ENCODE data around the gene MBD2.
"Not testable (repeated sequence)": the region's sequence is repeated elsewhere in the genome, so short reads cannot be mapped to it uniquely, and the experiment has no call there.

Gene MBD2

DNA sequence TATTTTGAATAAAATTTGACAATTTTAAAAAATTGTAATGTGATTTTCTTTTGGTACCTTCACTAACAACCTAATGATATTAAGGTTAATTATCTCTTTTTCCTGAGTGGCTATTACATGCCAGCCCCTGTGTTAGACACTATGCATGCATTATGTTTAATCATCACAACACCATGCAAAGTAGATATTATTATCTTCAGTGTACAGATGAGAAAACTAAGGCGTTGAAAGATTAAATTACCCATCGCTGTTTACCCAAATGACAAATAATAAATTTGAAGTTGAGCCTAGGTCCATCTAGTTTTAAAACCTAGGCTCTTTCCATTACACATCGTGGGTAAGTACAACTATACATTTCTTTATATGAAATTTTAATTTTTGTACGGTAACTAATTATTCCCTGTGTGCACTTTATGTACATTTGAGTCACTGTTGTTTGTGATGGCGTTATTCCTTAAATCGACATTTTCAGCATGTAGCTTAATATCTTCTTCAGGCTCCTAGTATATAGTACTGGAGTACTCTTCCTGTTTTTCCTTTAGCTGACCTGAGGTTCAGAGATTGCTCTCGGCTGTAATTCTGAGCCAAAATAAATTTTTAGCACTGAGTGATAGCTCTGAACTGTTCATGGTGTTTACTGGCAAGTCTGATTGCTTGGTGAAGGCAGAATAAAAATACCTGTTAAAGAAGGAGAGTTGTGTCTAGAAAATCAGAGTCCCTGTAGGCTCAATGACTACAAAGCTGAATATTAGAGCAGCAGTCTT, 13.9 kb upstream of the MBD2 start:
- DNase-seq (ENCODE audit: low spot score) = no peak

- no peak for DNase-seq (ENCODE audit: low spot score)
Measured at GRCh38 chr18:54235871-54236270, 11.4 kb upstream of the MBD2 start.

- DNase-seq (ENCODE audit: low spot score) = no peak
Measured at GRCh38 chr18:54233747-54234146, 9.3 kb upstream of the MBD2 start.

DNA sequence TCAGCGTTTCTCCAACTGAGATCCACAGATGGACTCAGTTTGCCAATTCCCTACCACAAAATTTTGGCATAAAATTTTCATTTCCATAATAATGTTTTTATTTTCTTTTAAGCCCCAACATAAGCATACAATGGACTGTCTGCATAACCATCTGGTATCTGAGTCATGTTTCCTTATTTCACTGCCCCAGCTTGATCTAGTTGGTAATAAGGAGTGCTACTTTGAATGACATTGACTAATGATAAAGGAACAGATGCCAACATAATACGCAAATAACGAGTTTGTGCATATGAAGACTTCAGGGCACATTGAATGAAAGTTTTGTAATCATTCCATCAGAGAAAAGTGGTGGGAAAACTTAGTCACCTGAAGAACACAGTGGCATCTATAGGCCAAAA, 8.8 kb upstream of the MBD2 start:
- no peak for DNase-seq (ENCODE audit: low spot score)

- no peak for DNase-seq (ENCODE audit: low spot score)
Measured at GRCh38 chr18:54232485-54233227, 8.2 kb upstream of the MBD2 start.

DNA sequence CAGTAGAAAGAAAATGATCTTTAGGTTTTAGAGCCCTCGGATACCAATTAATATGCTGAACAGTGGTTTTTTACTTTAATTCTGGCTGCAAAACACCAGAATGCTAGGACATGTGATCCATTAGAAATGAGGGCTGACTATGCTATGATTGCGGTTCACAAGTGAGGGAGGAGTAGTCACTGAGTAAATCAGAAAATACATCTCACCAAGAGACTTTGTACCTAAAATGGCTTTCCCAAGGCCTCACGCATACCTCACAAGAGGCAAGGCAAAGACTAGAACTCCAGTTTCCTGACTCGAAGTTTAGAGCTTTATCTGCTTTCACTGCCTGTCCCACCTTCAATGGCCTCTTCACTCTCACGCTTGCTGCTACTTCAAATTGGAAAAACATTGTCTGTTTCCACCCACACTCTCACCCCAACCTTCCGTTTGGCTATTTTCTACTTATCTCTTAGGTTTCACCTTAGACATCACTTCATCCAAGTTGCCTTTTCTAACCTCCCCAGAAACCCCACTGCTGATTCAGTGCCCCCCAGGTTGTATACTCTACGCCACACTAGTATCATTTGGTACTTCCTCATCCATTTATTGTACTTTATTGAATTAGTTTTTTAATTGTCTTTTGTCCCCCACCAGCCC, 5.1 kb upstream of the MBD2 start:
- no peak for DNase-seq (ENCODE audit: low spot score)

- DNase-seq (ENCODE audit: low spot score) = no peak
Measured at GRCh38 chr18:54228364-54228763, 3.9 kb upstream of the MBD2 start.

DNA sequence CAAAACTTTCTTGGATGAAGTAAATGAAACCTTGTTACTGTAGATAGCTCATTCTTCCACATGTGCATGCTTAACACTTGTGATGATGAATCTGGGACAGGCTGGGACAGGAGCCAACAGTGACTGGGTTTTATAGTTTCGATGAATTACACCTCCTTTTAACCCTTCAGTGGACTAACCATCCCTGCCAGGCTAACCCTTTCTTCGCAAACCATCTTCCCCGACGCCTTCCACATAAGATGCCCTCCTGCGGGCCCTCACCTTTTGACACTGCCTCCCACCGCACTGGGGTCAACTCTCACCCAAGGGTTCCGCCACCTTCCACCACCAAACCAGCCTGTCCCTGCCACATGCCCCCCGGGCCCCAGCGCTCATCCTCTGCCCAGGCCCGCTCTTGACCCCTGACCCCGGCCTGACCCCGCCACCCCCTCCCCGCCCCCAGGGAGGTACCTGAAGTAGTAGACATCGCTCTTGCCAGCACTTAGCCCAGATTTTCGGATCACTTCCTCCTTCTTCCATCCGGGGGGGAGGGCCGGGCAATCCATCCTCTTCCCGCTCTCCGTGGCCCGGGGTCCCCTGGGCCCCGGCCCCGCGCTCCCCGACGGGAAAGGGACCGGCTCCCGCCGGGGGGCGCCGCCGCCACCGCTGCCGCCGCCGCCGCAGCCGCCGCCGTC, 764 bp downstream of the MBD2 start:
- peak; percentile 13 for DNase-seq (ENCODE audit: low spot score)

DNA sequence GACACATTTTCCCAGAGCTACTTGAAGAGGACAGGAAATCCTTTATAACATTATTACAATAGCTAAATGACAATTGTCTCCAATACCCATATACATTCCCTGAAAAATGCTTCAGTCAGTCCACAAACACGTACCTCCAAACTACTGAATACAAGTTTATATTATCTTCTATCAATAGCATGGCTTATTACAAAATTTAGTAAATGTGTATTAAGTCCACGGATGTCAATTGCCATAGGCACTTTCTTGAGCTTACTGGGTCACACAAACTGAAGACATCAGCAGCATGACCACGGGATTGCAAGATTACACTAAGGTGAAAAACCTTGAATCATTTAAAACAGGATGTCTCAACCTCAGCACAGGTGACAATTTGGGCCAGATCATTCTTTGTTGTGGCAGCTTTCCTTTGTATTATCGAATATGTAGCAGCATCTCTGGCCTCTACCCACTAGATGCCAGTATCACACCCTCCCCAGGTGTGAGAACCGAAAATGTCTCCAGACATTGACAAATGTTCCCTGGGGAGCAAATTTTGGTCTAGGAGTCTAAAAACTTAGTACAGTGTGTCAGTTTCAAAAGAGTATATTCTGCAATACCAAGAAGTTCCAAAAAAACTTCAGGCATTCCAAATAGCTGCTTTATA, 1.4 kb downstream of the MBD2 start:
- no peak for DNase-seq (ENCODE audit: low spot score)

DNA sequence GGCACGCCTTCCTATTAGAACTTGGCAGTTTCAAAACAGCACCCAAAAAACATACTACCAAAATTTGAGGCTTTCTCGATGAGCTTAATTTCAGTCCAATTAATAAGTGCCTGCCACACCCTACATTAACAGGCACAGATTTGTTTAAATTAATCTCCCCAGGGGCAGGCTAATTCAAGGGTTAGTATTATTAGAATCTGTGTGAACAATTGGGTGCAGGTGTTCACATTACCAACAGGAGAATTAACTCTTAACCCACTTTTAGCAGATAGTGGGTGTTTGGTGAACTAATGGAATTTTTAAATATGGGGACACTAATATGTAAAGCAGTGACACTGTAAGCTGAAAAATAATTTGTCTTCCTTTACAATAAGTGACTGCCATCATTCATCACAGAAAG, 4.1 kb downstream of the MBD2 start:
- DNase-seq (ENCODE audit: low spot score) = no peak

DNA sequence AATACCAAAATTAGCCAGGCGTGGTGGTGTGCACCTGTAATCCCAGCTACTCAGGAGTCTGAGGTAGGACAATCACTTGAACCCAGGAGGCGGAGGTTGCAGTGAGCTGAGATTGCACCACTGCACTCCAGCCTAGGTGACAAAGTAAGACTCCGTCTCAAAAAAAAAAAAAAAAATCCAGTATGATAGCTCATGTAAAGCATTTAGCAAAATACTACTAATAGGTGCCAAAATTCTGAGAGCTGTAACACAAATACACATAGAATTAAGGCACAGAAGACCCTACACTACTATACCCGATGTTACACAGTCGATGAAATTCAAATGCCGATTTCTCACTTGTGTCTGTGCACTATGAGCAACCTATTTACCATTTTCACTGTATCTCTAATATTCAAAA, 5.7 kb downstream of the MBD2 start:
- not testable (repeated sequence) for DNase-seq (ENCODE audit: low spot score)

- DNase-seq (ENCODE audit: low spot score) = no peak
Measured at GRCh38 chr18:54218299-54218698, 6.2 kb downstream of the MBD2 start.

DNA sequence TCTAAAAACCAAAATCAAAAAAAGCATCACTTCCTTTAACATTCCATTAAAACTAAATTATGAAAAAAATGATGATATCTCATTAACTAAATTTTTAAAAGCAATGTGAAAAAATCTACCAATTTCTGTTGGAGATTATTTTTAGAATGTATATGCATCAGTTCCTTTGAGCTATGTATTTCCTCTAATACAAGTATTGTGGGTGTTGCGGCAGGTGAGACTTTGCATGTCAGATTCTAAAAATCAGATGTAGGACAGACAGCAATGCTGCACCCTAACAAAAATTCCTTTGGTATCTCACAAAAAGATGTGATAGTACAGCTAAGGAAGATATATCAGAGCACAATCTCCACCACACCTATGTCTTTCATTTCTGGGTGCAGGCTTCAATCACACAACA, 6.8 kb downstream of the MBD2 start:
- no peak for DNase-seq (ENCODE audit: low spot score)

GRCh38 chr18:54215069-54215468, 9.4 kb downstream of the MBD2 start:
- DNase-seq (ENCODE audit: low spot score) = no peak

DNA sequence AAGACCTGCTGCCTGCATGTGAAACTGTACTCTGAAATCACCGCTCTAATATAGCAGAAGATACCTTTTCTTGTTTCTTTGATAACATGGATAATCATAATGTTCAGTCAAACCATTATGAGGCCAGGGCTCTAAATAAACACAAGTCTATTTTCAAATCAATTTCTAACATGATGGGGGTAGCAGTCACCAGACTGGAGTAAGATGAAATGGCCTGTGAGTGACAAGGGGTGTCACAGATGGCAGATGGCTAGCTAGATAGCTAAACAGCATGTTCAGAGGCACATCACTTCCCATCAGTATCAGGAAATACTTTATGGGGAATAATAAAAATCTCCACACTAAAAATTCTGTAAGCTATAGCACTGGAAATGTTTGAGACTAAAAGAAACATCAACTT, 14.0 kb downstream of the MBD2 start:
- no peak for DNase-seq (ENCODE audit: low spot score)

GRCh38 chr18:54209471-54210180, 14.8 kb downstream of the MBD2 start:
- no peak for DNase-seq (ENCODE audit: low spot score)

- no peak for DNase-seq (ENCODE audit: low spot score)
Measured at GRCh38 chr18:54206447-54206846, 18.0 kb downstream of the MBD2 start.

DNA sequence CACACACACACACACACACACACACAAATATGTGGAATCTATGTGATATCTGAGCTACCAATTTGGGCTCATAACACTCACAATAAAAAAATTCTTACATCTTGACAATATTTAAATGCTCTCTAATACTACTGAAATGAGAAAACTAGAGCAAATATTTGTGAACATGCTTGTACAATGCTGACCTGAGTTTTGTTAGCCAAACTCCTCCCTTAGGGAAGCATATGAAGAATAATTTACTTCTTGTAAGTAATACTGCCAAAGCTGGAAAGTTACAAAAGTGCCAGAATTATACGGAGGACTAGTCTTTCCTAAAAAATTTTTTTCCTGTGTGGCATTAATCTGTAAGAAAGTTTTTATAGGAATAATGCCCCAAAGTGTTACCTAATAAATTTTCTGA, 18.5 kb downstream of the MBD2 start:
- no peak for DNase-seq (ENCODE audit: low spot score)

GRCh38 chr18:54205448-54205847, 19.0 kb downstream of the MBD2 start:
- not testable (repeated sequence) for DNase-seq (ENCODE audit: low spot score)

DNA sequence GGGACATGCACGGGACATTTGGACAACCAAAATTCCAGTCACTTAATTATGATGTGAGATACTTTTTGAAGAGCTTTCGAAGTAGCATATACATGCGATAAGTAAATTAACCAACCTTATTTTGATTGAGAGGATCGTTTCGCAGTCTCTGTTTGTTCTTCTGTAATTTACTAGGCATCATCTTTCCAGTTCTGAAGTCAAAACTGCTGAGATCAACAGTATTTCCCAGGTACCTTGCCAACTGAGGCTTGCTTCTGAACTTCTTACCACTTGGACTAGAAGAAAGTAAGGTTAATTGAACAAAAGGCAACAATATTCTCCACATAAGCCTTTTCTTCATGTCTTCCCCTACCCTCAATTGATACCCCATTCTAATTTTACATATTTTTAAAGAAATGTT, 19.6 kb downstream of the MBD2 start:
- DNase-seq (ENCODE audit: low spot score) = no peak

- no peak for DNase-seq (ENCODE audit: low spot score)
Measured at GRCh38 chr18:54203914-54204313, 20.6 kb downstream of the MBD2 start.

- no peak for DNase-seq (ENCODE audit: low spot score)
Measured at GRCh38 chr18:54202851-54203250, 21.6 kb downstream of the MBD2 start.

Data from COLO829 (cell line).